Stimulated activated CD8-positive, alpha-beta memory T cell treated with anti-CD3 and anti-CD28 coated beads, Interleukin-7, amount 100 ng/mL, for 48 hours (primary cell): ENCODE measurements around the gene CAMK2D.
"Not testable (repeated sequence)": the region's sequence is repeated elsewhere in the genome, so short reads cannot be mapped to it uniquely, and the experiment has no call there.

Experiments used
- DNase-seq, 2 donors: peaks; one replicate each; pipeline ENCODE4 v3.0.0-alpha.2; 2020; ENCODE audit warnings: low read depth in 1 of 2; ENCODE audit errors: extremely low read depth in 1 of 2

Gene CAMK2D

DNA sequence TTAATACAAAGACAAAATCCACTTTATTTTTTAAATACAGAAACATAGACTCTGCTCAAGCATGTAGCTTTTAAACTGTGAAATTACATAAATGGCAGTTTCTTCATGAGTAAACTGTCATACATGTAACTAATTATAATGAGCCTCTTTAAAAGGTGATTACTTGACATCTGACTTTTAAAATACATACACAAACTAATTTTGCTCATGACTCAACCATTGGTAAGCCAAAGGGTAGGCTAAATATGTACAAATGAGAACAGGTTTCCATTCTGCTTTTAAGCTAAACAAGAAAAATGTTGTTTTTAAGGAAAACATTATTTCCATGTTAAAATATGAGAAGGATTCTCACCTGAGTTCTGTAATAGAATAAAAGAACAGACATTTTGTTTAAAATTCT, 27.9 kb downstream of the CAMK2D start:
- no peak for DNase-seq

DNA sequence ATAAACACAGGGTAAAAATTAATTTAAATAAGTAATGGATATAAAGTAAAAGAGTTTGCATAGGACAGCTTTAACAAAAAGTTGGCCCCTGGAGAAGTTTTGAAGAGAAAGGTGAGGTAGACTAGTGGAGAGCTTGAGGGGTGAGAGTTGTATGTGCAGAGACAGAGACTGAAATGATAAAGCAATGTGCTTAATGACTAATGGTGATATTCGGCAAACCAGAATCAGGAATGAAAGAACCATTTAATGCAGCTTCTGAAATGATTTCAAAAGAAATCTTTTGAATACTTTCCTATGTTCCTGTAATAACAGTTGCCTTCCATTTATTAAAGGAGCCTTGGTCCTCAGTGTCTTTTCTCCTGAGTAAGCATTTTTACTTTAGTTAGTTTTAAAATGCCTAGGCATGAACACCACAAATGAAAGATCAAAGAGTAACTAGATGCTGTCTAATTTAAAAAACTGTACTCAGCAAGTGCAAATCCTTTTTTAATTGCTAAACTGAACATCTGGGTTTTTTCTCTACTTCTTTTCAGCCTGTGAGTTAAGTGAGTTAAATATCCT, 28.5 kb downstream of the CAMK2D start:
- no peak for DNase-seq

DNA sequence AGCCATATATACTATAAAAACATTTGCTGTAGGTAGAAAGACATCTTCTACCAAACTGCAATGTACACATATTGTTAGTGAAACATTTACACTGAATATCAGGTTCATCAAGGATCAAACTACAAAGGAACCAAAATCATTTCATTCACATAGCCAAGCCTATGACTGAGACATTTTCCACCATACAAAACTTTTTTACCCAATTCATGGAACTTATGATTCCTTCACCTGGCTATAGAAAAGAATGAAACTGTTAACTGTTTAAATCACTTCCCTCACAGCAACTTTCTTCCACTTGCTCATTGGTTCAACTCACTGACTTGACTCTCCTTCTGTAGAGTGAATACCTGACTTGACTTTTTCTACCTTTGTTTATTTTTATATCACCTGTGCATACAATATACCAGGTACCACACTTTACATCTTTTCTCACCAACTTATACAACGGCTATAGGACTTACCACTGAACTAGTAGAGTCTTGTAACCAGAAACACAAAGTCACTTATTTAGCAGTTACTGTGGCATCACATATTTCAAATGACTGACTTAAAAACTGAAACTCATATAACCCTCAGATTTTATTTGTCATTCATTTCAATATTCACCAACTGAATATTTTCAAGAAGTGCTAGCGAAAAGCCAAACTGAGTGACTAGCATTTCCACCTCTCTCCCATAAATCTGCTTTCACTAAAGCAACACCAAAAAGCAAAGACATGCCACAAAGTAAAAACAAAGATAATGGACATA, 30.9 kb downstream of the CAMK2D start:
- DNase-seq: no peak

DNA sequence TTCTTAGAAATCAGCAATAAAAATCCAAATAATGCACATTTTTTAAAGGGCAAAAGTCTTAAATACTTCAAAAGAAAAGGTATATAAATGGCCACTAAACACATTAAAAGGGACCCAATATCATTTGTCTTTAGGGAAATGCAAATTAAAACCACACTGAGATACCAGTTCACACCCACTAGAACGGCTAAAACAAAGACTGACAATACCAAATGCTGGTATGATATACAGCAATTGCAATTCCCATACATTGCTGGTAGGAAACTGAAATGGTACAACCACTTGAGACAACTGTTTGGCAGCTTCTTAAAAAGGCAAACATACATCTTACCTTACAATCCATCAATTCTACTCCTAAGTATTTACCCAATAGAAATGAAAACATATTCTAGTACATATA, 33.7 kb downstream of the CAMK2D start:
- no peak for DNase-seq

DNA sequence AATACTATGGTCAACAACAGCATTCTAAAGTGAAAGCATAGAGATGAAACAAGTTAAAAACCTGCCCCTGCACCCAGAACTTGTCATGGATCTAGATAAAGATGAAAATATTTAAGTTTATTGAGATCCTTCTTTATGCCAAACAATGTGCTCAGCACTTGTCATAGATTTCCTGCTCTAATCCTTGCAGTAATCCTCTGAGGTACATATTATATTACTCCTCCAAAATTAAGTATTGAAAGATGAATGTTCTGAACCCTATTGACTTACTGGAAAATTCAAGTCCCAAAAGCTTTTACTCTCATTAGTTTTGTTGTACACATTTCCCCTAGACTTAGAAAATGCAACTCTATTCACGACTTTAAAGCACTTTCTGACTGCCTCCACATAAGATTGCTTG, 35.6 kb downstream of the CAMK2D start:
- DNase-seq: no peak

DNA sequence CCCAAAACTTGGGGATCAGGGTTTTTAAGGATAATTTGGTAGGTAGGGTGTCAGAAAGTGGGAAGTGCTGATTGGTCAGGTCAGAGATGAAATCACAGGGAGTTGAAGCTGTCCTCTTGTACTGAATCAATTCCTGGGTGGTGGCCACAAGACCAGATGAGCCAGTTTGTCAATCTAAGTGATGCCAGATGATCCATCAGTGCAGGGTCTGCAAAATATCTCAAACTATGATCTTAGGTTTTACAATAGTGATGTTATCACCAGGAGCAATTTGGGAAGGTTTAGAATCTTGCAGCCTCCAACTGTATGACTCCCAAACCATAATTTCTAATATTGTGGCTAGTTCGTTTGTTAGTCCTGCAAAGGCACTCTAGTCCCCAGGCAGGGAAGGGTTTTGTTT, 43.3 kb downstream of the CAMK2D start:
- no peak for DNase-seq

DNA sequence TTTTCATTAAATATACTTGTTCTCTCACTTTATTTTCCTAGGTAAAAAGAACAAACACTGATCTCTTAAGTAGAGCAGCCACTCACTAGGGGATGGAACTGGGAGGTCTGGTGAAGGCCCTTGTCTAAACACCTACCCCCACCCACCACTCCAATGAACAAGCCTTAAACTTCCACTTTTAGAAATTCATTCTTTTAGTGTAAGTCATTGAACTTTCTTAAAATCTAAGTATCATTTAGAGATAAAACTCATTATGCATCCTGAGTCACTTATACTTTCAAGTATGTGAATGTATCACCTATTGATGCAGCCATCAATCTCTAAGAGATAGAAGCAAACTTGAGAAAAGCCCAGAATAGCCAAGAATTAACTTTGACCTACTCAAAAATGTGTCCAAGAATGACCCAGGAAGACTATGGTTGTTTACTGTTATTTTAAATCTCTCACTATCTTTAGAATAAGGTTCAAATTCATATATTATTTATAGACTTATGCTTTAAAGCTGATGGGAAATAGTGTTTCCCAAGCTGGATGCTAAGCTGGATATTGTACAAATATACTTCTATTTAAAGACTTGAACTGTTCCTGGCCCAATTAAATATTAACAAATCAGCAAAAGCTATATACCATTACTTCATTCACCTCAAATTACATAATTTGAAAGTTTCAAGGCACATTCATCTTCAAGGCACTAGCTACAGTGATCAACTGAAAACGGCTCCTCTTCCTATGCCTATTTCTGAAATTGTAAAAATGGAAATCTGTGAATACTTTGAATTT, 49.5 kb downstream of the CAMK2D start:
- DNase-seq: no peak

DNA sequence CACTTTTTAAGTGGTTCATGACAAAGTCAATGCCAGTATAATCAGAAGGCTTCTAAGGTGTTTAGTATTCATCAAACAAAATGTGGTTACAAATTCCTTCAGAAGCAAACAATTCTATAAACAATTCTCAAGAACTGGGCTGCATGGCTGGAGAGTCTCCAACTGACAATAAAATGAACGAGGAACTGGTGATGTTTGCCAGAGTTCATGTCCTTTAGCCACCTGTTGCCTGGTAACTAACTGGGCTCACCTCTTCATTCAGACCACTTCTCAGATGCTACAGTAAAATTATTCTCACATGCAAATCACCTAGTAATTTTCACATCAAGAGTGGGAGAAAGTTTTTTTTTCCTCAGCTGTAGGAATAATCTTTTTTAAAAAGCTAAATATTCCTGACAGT, 53.3 kb downstream of the CAMK2D start:
- DNase-seq: no peak

DNA sequence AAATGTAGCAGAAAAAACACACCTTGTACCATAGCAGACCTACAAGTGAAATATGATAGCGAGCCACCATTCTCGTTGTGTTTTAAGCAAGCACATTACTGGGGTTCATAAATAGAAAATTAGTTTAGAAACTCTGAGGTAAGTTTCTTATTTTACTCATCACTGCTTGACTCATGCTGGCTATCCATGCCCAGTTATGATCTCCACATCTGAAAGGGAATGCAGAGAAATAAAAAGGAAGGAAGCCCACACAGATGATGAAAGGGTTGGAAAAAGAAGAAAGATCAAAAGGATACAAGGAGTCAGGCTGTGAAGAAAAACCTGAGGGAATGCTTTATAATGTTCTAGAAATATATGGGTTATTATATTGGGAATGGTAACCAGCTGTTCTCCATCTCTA, 54.5 kb downstream of the CAMK2D start:
- DNase-seq: no peak

DNA sequence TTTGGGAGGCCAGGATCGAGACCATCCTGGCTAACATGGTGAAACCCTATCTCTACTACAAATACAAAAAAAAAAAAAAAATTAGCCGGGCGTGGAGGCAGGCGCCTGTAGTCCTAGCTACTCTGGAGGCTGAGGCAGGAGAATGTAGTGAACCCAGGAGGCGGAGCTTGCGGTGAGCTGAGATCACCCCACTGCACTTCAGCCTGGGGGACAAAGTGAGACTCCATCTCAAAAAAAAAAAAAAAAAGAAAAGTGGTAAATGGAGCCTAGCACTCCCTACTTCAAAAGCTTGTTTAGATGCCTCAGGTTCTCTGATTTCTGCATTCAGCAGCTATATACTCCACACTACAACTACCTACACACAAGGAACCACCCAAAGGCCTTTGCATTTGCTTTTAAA, 56.4 kb downstream of the CAMK2D start:
- DNase-seq: not testable (repeated sequence)

DNA sequence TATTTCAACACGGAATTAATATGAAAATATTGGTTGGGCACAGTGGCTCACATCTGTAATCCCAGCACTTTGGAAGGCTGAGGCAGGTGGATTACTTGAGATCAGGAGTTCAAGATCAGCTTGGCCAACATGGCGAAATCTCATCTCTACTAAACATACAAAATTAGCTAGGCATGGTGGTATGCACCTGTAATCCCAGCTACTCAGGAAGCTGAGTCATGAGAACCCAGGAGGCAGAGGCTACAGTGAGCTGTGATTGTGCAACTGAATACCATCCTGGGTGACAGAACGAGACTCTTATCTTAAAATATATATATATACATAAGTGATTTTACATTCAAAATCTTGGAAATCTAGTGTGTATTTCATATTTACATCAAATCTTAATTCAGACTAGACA, 58.9 kb downstream of the CAMK2D start:
- DNase-seq: not testable (repeated sequence)

DNA sequence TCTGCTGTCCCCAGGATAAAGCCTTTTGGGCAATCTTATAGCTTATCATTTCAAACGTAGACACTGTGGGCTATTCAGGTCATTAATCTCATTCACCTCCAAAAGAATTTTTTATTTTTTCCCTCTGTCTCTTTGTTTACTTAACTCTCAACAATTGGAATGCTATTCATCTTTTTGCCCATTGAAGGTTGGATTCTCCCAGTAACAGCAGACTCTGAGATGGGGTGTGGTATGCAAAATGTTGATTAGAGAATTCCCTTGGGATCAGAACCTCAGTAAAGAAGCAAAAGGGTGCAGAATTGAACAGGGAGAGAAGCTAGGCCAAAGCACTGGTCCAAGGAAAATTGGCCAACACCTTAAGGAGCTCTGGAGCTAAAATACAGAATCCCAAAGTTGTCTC, 60.4 kb downstream of the CAMK2D start:
- no peak for DNase-seq

DNA sequence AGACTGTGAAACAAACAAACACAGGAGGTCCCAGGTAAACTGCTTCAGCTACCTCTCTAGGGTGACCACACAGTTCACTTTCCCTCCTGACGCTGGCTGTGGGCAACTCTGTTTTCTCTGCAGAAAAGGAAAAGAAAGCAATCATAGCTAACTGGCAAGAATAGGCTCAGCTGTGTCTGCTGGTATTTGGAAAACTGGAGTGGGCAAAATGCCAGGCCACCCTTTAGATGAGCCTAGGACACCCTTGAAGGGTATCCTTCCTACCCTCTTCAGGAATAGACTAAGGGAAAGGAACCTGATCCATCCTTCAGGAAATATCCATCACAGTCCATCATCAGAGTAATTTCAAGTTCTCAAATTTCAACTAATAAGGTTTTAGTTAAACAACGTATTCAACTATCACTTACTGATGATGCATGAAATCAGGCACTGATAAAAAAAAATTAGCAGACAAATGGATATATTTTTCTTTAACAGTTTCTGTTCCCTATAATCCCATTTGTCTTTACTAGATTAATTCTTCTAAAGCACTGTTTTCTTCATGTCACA, 60.9 kb downstream of the CAMK2D start:
- DNase-seq: no peak

DNA sequence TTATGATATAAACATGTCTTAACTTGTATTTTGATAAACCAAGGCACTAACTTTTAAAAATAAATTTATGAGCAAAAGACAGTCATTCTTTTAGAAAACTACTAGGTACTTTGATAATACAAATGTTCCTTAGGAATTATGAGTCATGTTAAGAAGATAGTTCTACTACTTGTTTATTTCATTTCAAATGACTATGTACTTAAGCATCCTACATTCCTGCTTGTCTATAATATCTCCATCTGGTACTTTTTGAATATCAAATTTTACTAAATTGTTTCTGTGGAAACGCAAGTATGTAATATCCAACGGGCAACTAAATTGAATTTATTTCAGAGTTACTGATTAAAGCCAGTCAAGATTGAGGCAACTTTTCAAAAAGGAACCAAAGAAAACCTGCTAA, 61.8 kb downstream of the CAMK2D start:
- DNase-seq: no peak

DNA sequence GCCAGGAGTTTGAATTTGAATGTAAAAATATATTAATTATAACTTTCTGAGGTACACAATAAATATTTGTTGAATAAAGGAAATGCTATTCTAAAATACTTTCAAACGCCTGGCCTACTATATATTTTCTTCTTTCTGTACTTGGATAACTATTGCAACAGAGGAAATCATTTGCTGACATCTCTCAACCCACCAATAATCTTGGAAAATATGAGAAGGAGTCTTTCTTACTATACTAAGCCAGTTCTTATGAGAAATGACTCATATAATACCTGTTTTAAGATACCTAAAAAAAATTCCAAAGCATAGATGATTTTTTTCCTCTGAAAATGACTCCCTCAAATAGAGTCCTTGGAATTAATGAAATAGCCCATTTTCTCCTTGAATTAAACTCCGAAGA, 64.1 kb downstream of the CAMK2D start:
- DNase-seq: no peak

DNA sequence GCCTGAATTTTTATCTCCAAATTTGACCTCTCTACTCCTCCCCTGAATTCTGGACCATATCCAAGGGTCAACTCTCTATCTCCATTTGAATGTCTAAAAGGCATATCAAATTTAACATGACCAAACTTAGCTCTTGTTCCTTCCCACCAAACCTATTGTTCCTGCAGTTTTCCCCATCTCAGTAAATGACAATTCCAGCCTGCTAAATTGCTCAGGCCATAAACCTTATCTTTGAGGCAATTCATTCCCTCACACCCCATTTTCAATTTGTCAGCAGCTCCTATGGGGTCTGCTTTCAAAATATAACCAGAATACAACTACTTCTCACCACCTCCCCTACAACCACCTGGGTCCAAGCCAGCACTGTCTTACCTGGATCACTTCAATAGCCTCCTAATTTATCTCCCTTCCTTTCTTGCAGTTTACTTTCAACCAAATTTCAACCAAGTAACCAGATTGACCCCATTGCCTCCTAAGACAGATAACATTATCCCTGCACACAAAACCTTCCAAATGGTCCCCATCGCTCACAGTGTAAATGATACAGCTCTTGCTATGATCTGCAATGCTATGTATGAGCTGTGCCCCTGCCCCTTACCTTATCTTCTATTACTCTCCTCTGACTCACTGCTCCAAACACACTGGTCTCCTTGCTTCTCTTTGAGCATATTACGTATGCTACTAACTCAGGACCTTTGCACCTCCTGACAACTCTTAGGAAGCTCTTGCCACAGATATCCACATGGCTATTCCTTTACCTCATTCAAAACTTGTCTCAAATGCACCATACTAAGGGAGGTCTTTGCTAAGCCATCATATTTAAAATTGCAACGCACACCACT, 66.0 kb downstream of the CAMK2D start:
- no peak for DNase-seq

DNA sequence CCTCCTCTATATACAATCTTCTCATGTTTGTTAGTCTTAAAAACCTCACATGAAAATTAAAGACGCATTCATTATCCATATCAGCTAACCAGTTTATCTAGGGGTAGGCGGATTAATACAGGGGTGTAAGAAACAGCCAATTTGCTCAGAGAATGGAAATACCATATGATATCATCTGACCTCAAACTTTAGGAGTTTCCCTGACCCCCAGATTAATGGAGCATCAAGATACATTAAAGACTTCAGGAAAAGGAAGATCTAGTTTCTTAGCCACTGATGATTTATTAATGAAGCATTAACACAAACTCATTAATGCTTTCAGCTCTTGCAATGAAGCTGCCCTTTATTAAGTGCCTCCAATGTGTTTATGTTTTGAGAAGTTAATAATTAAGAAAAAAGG, 67.5 kb downstream of the CAMK2D start:
- no peak for DNase-seq

DNA sequence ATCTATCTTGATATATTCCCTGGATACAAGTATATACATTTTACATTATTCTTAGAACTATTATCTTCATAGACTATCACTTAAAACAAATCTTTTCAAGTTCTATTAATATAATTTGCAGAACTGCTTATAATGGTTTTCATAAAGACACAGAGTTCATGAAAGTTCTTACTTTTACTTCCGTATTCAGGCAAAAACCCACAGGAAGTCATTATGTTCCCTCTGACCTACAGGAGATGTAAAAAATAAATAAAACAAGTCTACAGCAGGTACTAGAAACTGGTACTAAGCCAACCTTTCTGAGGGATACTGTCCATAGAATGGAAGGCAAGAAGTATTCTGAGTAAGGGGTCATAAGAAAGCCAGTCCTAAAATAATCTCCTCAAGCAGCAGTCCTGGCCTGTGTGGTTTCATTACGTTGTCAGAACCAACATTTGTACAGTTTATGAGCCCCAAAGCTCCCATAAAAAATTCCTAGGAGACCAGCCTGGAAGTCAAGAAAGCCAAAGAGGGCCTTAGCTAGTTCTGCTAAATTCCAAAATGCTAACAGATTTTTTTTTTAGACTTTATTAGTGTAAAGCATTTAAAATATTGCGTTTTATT, 68.6 kb downstream of the CAMK2D start:
- DNase-seq: no peak

DNA sequence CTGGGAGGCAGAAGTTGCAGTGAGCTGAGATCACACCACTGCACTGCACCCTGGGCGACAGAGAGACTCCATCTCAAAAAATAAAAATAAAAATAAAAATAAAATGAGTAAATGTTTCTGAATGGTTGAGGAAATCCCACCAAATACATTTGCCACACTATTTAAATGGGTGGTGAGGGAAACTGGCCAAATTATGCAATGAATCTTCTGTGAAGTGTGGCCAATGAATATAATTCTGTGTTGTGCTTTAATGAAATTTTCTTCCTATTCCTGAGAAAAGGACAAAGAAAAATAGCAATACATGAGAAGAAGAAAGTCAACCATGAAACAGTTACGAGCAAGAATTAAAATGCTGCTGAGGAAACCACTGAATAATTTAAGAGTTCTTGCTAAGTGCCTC, 69.9 kb downstream of the CAMK2D start:
- no peak for DNase-seq

DNA sequence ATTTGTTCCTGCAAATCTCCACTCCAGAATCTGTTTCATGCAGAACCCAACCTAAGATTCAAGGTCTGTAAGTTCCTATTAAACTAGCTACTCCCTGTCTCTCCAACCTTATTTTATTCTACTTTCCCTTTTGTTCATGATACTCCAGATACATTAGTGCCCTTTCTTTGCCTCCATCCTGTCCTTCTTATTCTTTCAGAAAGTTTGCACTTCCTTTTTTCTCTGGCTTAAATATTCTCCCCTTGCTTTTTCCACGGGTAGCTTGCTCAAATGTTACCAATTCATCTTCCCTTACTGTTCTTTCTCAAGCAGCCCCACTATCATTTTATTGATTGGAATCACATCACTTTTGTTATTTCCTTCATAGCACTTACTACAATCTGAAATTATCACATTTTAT, 72.1 kb downstream of the CAMK2D start:
- no peak for DNase-seq
